Measurements from ENCODE around the gene ACRBP. TPM values are rescaled to one million over a fixed set of nuclear protein-coding genes. Genes with fewer than 3 reads are reported as not detected.

ACRBP gene
- total and polyA plus RNA-seq, 2 donors (not counting 3 experiments of a cell fraction or from before 2014, with no cell fraction given): 1.3 to 5.7 TPM

- Histone ChIP-seq H3K9ac (replicated peaks; ENCODE audit: extremely low read depth, insufficient read depth, low read length) (no peak overlapping the region), H2AFZ (ENCODE audit: low read depth, low read length) (no peak overlapping the region), H3K4me2 (ENCODE audit: insufficient read depth, low read length) (no peak overlapping the region), H3K4me1 (ENCODE audit: control insufficient read depth, extremely low read depth, insufficient read depth, low read length) (peaks cover 10% of the 10 kb centered on the region), H3K4me3 (replicated peaks in 1 of 3; ENCODE audit: insufficient read depth in 1 of 3, low read depth in 1 of 3, low read length in 3 of 3) (no peak overlapping the region), H3K9me3 (replicated peaks; ENCODE audit: control insufficient read depth, insufficient read depth, low read length) (no peaks in the 10 kb centered on the region), H3K27ac (ENCODE audit: insufficient read depth, low read depth, low read length) (no peak overlapping the region), H3K79me2 (ENCODE audit: control insufficient read depth, insufficient read depth, low read length) (peaks cover 7% of the 10 kb centered on the region), H3K36me3 (ENCODE audit: control insufficient read depth in 2 of 2, extremely low read depth in 1 of 2, insufficient read depth in 2 of 2, low read length in 2 of 2) (peaks cover 15 to 33% of the 10 kb centered on the region in 2 experiments), H4K20me1 (replicated peaks; ENCODE audit: control insufficient read depth, extremely low read depth, insufficient read depth, low read length) (no peaks in the 10 kb centered on the region), H3K9me1 (replicated peaks; ENCODE audit: control insufficient read depth, extremely low read depth, insufficient read depth, low read length) (no peaks in the 10 kb centered on the region), H3K27me3 (ENCODE audit: control insufficient read depth in 2 of 2, insufficient read depth in 2 of 2, low read length in 2 of 2) (no peaks in the 10 kb centered on the region)
- TF ChIP-seq MYC (IDR thresholded peaks at IDR 0.05; ENCODE audit: low read depth, low read length): no peak
- no peak for TF ChIP-seq POLR2A (IDR thresholded peaks at IDR 0.05; ENCODE audit: low read depth, low read length)
- no peak for TF ChIP-seq CTCF (IDR thresholded peaks at IDR 0.05; ENCODE audit: extremely low read depth in 1 of 2, insufficient read depth in 1 of 2, low read depth in 1 of 2, low read length in 2 of 2)
- TF ChIP-seq GATA2 (IDR thresholded peaks at IDR 0.05; ENCODE audit: insufficient read depth, insufficient read length, low read depth, low read length): no peak
- TF ChIP-seq MAX (IDR thresholded peaks at IDR 0.05; ENCODE audit: insufficient read depth, insufficient read length): no peak
- no peak for TF ChIP-seq JUN (IDR thresholded peaks at IDR 0.05; ENCODE audit: borderline replicate concordance, insufficient read depth, insufficient read length, low read depth)
- no peak for TF ChIP-seq POLR2AphosphoS5 (IDR thresholded peaks at IDR 0.05; ENCODE audit: insufficient read depth, low read depth, low read length)
- TF ChIP-seq FOS (IDR thresholded peaks at IDR 0.05; ENCODE audit: borderline replicate concordance, insufficient read depth, low read length): no peak
- no peak for TF ChIP-seq EZH2 (IDR thresholded peaks at IDR 0.05; ENCODE audit: borderline replicate concordance, low read depth, low read length, severe bottlenecking)
- FAIRE-seq: no peak
- no TSS peak for BruUV-seq (replicated peaks)
- ChIA-PET CTCF (interaction anchor here (2.9 kb wide), 1 partner anchor 18 kb away, joined by 13 read pairs; no protein-coding TSS in a partner anchor), POLR2A (no interaction called here)
- no peak for DNase-seq (ENCODE audit: low read depth, low spot score)
- intact Hi-C loops (cut with micrococcal nuclease) (no loop called here), dilution Hi-C loops (cut with MboI; ENCODE audit: extremely low pct_ligation_motif_present, low sequenced_read_pairs) (no loop called here)
These were observed 19.0 kb upstream of the ACRBP start for GRCh38 chr12:6666211-6666610.
